H1 (cell line): ENCODE data around the gene SYT6. TPM values are rescaled to one million over a fixed set of nuclear protein-coding genes. Genes with fewer than 3 reads are reported as not detected.

Experiments used
- CTCF ChIA-PET: fragments of 300-600 bp; sonication (Branson Sonifier 250); formaldehyde crosslinking; loops from one replicate; lab custom pipeline; 2021; ENCODE audit not compliant: partially characterized antibody; lab: Charles Lee
- POLR2A ChIA-PET: fragments of 300-600 bp; sonication (Branson Sonifier 250); formaldehyde crosslinking; loops from one replicate; lab custom pipeline; 2021; ENCODE audit warnings: inconsistent platforms; ENCODE audit not compliant: partially characterized antibody; lab: Charles Lee
- DNase-seq, 2 experiments: peaks; one replicate each; pipeline versions ENCODE4 v3.0.0 to v3.0.0-alpha.2; 2010 to 2022; ENCODE audit warnings: low spot score in 2 of 2, low read depth in 1 of 2, mixed read lengths in 1 of 2
- FAIRE-seq: peaks from 2 replicates; lab custom pipeline; 2011; peaks lifted over from hg19 to GRCh38; lab: Jason Lieb, UNC
- H2AFZ ChIP-seq: 2 replicates; pipeline ENCODE4 v1.8.1; 2012; ENCODE audit warnings: low read length, inconsistent platforms
- H2AK5ac ChIP-seq: 2 replicates; pipeline ENCODE4 v1.6.1; 2013; ENCODE audit warnings: low read depth, low read length
- H2BK120ac ChIP-seq: replicated peaks from 2 replicates; pipeline ENCODE3; 2013; ENCODE audit warnings: low read depth, low read length, inconsistent platforms
- H2BK12ac ChIP-seq: 2 replicates; pipeline ENCODE4 v1.6.1; 2013; ENCODE audit warnings: low read depth, low read length
- H2BK15ac ChIP-seq: 2 replicates; pipeline ENCODE4 v1.6.1; 2013; ENCODE audit warnings: low read length
- H2BK20ac ChIP-seq: 2 replicates; pipeline ENCODE4 v1.6.1; 2013; ENCODE audit warnings: low read length
- H2BK5ac ChIP-seq: 2 replicates; pipeline ENCODE4 v1.6.1; 2013; ENCODE audit warnings: low read depth, low read length
- H3K14ac ChIP-seq: 2 replicates; pipeline ENCODE4 v1.6.1; 2013; ENCODE audit warnings: inconsistent platforms; ENCODE audit not compliant: insufficient read length
- H3K18ac ChIP-seq: 2 replicates; pipeline ENCODE4 v1.6.1; 2013; ENCODE audit warnings: low read length; ENCODE audit errors: extremely low read depth
- H3K23ac ChIP-seq: 2 replicates; pipeline ENCODE4 v1.6.1; 2013; ENCODE audit warnings: inconsistent platforms; ENCODE audit not compliant: insufficient read length
- H3K23me2 ChIP-seq: 2 replicates; pipeline ENCODE4 v1.6.1; 2013; ENCODE audit warnings: low read depth, low read length
- H3K27ac ChIP-seq: 2 replicates; pipeline ENCODE4 v1.6.1; 2011; ENCODE audit warnings: low read depth, low read length, inconsistent platforms
- H3K27me3 ChIP-seq, 4 experiments: replicated peaks in 1 of 4; 1 replicate in 1 of 4; 2 replicates in 3 of 4; pipeline versions ENCODE4 v1.6.1 to v1.8.1; 2011 to 2013; ENCODE audit warnings: low read length in 3 of 4, mild to moderate bottlenecking in 3 of 4, inconsistent platforms in 2 of 4, mixed read lengths in 2 of 4, moderate library complexity in 1 of 4; ENCODE audit not compliant: control insufficient read depth in 3 of 4, insufficient read depth in 3 of 4; ENCODE audit errors: extremely low read depth in 1 of 4
- H3K36me3 ChIP-seq, 4 experiments: 2 replicates each; pipeline versions ENCODE4 v1.6.1 to v1.8.1; 2011 to 2013; ENCODE audit warnings: mild to moderate bottlenecking in 4 of 4, low read length in 3 of 4, moderate library complexity in 2 of 4, control low read depth in 1 of 4, inconsistent platforms in 1 of 4; ENCODE audit not compliant: insufficient read depth in 4 of 4, control insufficient read depth in 2 of 4
- H3K4ac ChIP-seq: replicated peaks from 2 replicates; pipeline ENCODE3; 2013; ENCODE audit warnings: low read length, low read depth, mixed read lengths, inconsistent platforms; ENCODE audit not compliant: insufficient read length
- H3K4me1 ChIP-seq, 4 experiments: replicated peaks in 1 of 4; 1 replicate in 1 of 4; 2 replicates in 3 of 4; pipeline versions ENCODE4 v1.6.1 to v1.8.1; 2011 to 2013; ENCODE audit warnings: low read length in 3 of 4, inconsistent platforms in 2 of 4, mixed read lengths in 1 of 4; ENCODE audit not compliant: insufficient read depth in 4 of 4, control insufficient read depth in 3 of 4
- H3K4me2 ChIP-seq, 2 experiments: 2 replicates each; pipeline versions ENCODE4 v1.6.1 to v1.8.1; 2011 to 2013; ENCODE audit warnings: low read depth in 2 of 2, low read length in 2 of 2, control low read depth in 1 of 2, inconsistent platforms in 1 of 2, mild to moderate bottlenecking in 1 of 2; ENCODE audit not compliant: insufficient read depth in 1 of 2
- H3K4me3 ChIP-seq, 4 experiments: fragments of 200-600, 300-600 bp in 1 of 4; sonication (generic), shearing (Covaris generic), sonication (Bioruptor Twin) in 1 of 4; 2 replicates each; pipeline versions ENCODE4 v1.5.1 to v1.8.1; 2011 to 2016; ENCODE audit warnings: low read length in 4 of 4, low read depth in 3 of 4, control low read depth in 2 of 4, inconsistent platforms in 2 of 4, mild to moderate bottlenecking in 2 of 4, mixed read lengths in 1 of 4, moderate library complexity in 1 of 4; ENCODE audit not compliant: insufficient read depth in 2 of 4; ENCODE audit errors: extremely low read depth in 1 of 4
- H3K56ac ChIP-seq: replicated peaks from 2 replicates; pipeline ENCODE3; 2013; ENCODE audit warnings: low read depth, mild to moderate bottlenecking, mixed read lengths, low read length, inconsistent platforms; ENCODE audit not compliant: insufficient read length
- H3K79me1 ChIP-seq: 2 replicates; pipeline ENCODE4 v1.6.1; 2013; ENCODE audit warnings: low read depth, low read length, control low read depth
- H3K79me2 ChIP-seq, 2 experiments: 2 replicates each; pipeline versions ENCODE4 v1.6.1 to v1.8.1; 2012 to 2013; ENCODE audit warnings: low read length in 2 of 2, mild to moderate bottlenecking in 2 of 2, inconsistent platforms in 1 of 2; ENCODE audit not compliant: insufficient read depth in 2 of 2, control insufficient read depth in 1 of 2
- H3K9ac ChIP-seq, 4 experiments: replicated peaks in 1 of 4; 1 replicate in 1 of 4; 2 replicates in 3 of 4; pipeline versions ENCODE4 v1.6.1 to v1.8.1; 2011 to 2013; ENCODE audit warnings: low read depth in 3 of 4, low read length in 3 of 4, control low read depth in 2 of 4, mild to moderate bottlenecking in 2 of 4, moderate library complexity in 2 of 4, inconsistent platforms in 1 of 4; ENCODE audit errors: extremely low read depth in 1 of 4
- H3K9me3 ChIP-seq, 2 experiments: 2 replicates each; pipeline versions ENCODE4 v1.6.1 to v1.8.1; 2012 to 2013; ENCODE audit warnings: mild to moderate bottlenecking in 2 of 2, moderate library complexity in 2 of 2, control low read depth in 1 of 2, inconsistent platforms in 1 of 2, low read depth in 1 of 2, low read length in 1 of 2, mixed read lengths in 1 of 2; ENCODE audit not compliant: insufficient read depth in 2 of 2
- H4K20me1 ChIP-seq, 2 experiments: replicated peaks in 1 of 2; 2 replicates each; pipeline versions ENCODE3 to v1.8.1; 2011 to 2013; ENCODE audit warnings: inconsistent platforms in 2 of 2, low read length in 2 of 2, mild to moderate bottlenecking in 1 of 2; ENCODE audit not compliant: insufficient read depth in 2 of 2, control insufficient read depth in 1 of 2
- H4K5ac ChIP-seq: 2 replicates; pipeline ENCODE4 v1.6.1; 2013; ENCODE audit warnings: low read length, low read depth, mixed read lengths, inconsistent platforms; ENCODE audit not compliant: insufficient read length
- H4K8ac ChIP-seq: 2 replicates; pipeline ENCODE4 v1.8.0; 2013; ENCODE audit warnings: mild to moderate bottlenecking, moderate library complexity, low read length, inconsistent platforms; ENCODE audit not compliant: insufficient read depth; ENCODE audit errors: extremely low read depth
- H4K91ac ChIP-seq: replicated peaks from 2 replicates; pipeline ENCODE3; 2013; ENCODE audit warnings: low read length, mixed read lengths, inconsistent platforms; ENCODE audit not compliant: insufficient read length
- CHD2 ChIP-seq: IDR thresholded peaks from 2 replicates; pipeline ENCODE4 v1.6.1; 2012; ENCODE audit warnings: low read length, improper control_type of control experiment
- EGR1 ChIP-seq: IDR thresholded peaks from 2 replicates; pipeline ENCODE4 v1.6.1; 2011; ENCODE audit warnings: low read depth, low read length, borderline replicate concordance
- FOSL1 ChIP-seq: IDR thresholded peaks from 2 replicates; pipeline ENCODE4 v1.6.1; 2011; ENCODE audit warnings: mild to moderate bottlenecking, low read depth, low read length, moderate library complexity; ENCODE audit not compliant: insufficient read depth
- JUND ChIP-seq: IDR thresholded peaks from 2 replicates; pipeline ENCODE4 v1.6.1; 2011; ENCODE audit warnings: mild to moderate bottlenecking, improper control_type of control experiment, low read length
- POLR2AphosphoS5 ChIP-seq: IDR thresholded peaks from 2 replicates; pipeline ENCODE4 v1.6.1; 2011; ENCODE audit warnings: low read depth, low read length
- POU5F1 ChIP-seq: IDR thresholded peaks from 2 replicates; pipeline ENCODE4 v1.6.1; 2011; ENCODE audit warnings: low read depth, mild to moderate bottlenecking, low read length, moderate library complexity
- RNF2 ChIP-seq: fragments of 200-900, 300-1000 bp; sonication (generic); IDR thresholded peaks from 2 replicates; pipeline ENCODE4 v1.7.1; 2016; ENCODE audit warnings: borderline replicate concordance, low read depth, mild to moderate bottlenecking, antibody characterized with exemption, low read length; ENCODE audit not compliant: poor library complexity, severe bottlenecking; ENCODE audit errors: missing control alignments
- SIX5 ChIP-seq: IDR thresholded peaks from 2 replicates; pipeline ENCODE4 v1.6.1; 2011; ENCODE audit warnings: mild to moderate bottlenecking, low read depth, low read length
- SP1 ChIP-seq: IDR thresholded peaks from 2 replicates; pipeline ENCODE4 v1.6.1; 2011; ENCODE audit warnings: low read depth, low read length
- SUZ12 ChIP-seq: fragments of 200-600 bp; sonication (generic); IDR thresholded peaks from 2 replicates; pipeline ENCODE4 v1.6.1; 2012; ENCODE audit warnings: mild to moderate bottlenecking, inconsistent platforms, low read length, moderate library complexity, mixed read lengths
- TCF12 ChIP-seq: IDR thresholded peaks from 2 replicates; pipeline ENCODE4 v1.6.1; 2011; ENCODE audit warnings: low read depth, mild to moderate bottlenecking, low read length
- ZNF274 ChIP-seq: IDR thresholded peaks from 2 replicates; pipeline ENCODE4 v1.7.0; 2012; ENCODE audit warnings: low read length, borderline replicate concordance; ENCODE audit errors: extremely low read depth
- WGBS, 2 experiments: shearing (Covaris generic) in 1 of 2; methylation state at CpG; one replicate each; pipeline versions ENCODE4 v1.1.6 to v1.1.7; 2013 to 2015; ENCODE audit warnings: low lambda C conversion rate in 2 of 2, mixed read lengths in 2 of 2, inconsistent platforms in 1 of 2, low coverage in 1 of 2, missing lambda C conversion rate in 1 of 2; ENCODE audit not compliant: insufficient replicate concordance in 2 of 2, insufficient coverage in 1 of 2, insufficient read length in 1 of 2; ENCODE audit errors: extremely low coverage in 1 of 2, missing lambda C conversion rate in 1 of 2; 5-methylcytosine and 5-hydroxymethylcytosine counted together
- polyA plus RNA-seq, 7 experiments: library from polyadenylated mRNA; depleted of rRNA in 3 of 7; stranded (reverse) in 5 of 7; unstranded in 2 of 7; fragments of >200 nt in 5 of 7; fragments of 200-250 nt in 2 of 7; gene quantifications; 1 replicate in 5 of 7; 2 replicates in 1 of 7; 4 replicates in 1 of 7; pipeline versions ENCODE4 v1.2.1 to v1.2.3, GENCODE V29; 2011 to 2013; ENCODE audit warnings: missing spikeins in 2 of 7, mixed read lengths in 2 of 7
- total RNA-seq: library from RNA; stranded (reverse); fragmentation: NEBNext Ultra II Directional; extraction: Animal tissue kit (Norgen Biotek cat#: 25700); gene quantifications from 2 replicates; pipeline ENCODE4 v1.2.1, GENCODE V29; 2021

Gene SYT6
- total and polyA plus RNA-seq, 2 of the 8 experiments (the other 6 are each of a cell fraction or from before 2014, with no cell fraction given), result 33.7 to 83.5 TPM

DNA sequence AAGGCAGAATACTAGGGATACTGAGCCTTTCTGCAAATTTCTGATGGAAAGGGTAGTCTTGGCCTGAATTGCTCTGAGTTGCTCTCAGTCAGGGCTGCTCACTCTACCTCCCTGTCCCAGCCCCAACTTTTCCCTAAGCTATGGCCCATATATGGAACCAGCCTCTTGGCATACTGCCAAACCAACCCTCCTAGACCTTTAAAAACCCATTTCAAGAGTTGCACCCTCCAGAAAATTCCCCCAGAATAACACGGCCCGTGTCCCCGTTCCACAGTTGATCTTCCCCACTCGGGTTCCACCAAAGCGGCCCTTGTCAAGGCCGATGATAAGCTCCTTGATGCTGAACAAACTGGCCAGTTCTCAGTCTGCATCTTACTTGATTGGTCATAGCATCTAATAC is 25.4 kb downstream of the SYT6 start:
- Histone ChIP-seq H3K23ac (no peak overlapping the region), H2AK5ac (no peak overlapping the region), H4K8ac (no peak overlapping the region), H3K79me1 (peaks cover 12% of the 10 kb centered on the region), H2BK20ac (no peak overlapping the region), H3K4me2 (no peak overlapping the region), H3K14ac (no peak overlapping the region), H3K36me3 (peaks cover 17 to 93% (median 64%) of the 10 kb centered on the region in 4 experiments), H3K56ac (no peak overlapping the region), H3K4me1 (peaks cover 0 to 3% (median 2%) of the 10 kb centered on the region in 4 experiments; a peak in 4 of 7 replicates), H3K9ac (no peak overlapping the region), H2BK5ac (no peak overlapping the region), H3K4me3 (no peak overlapping the region)
- FAIRE-seq, result no peak
- TF ChIP-seq FOSL1 (no peak), ZNF274 (no peak), TCF12 (no peak), SIX5 (no peak), CHD2 (no peak), POLR2AphosphoS5 (no peak), POU5F1 (no peak), RNF2 (no peak), EGR1 (no peak), SUZ12 (no peak), SP1 (no peak), JUND (no peak)
- TF ChIP-seq, all 59 proteins: peak for 0
- Histone ChIP-seq H2BK120ac (no peak overlapping the region), H3K27me3 (no peaks in the 10 kb centered on the region), H3K23me2 (no peaks in the 10 kb centered on the region), H4K5ac (no peak overlapping the region), H3K27ac (no peak overlapping the region; the same call in 1 of the 2 replicates), H3K79me2 (peaks cover 0 to 3% of the 10 kb centered on the region in 2 experiments; a peak in 1 of 4 replicates), H3K9me3 (no peaks in the 10 kb centered on the region), H3K18ac (no peak overlapping the region), H2BK15ac (no peak overlapping the region), H2AFZ (no peak overlapping the region), H4K20me1 (peaks cover 2 to 7% of the 10 kb centered on the region in 2 experiments), H3K4ac (no peak overlapping the region), H2BK12ac (no peak overlapping the region), H4K91ac (no peak overlapping the region)
- DNase-seq, result no peak
- WGBS, 2 experiments, result 91% methylated on average over 6 of the region's 6 CpGs; no CpG with 5 or more reads in 1 of the 2 experiments
- ChIA-PET POLR2A (interaction anchor here (0.8 to 1.3 kb wide), 3 partner anchors 8 to 21 kb away, joined by 3 to 4 read pairs (median 3); no protein-coding TSS in a partner anchor), CTCF (interaction anchor here (1.0 kb wide), 3 partner anchors 23 to 418 kb away, joined by 3 read pairs; no protein-coding TSS in a partner anchor)
